Right lobe of liver (tissue), 6 donors: ENCODE results near the gene ZNF701. TPM values are rescaled to one million over a fixed set of nuclear protein-coding genes. Genes with fewer than 3 reads are reported as not detected.
"Not testable (repeated sequence)": the region's sequence is repeated elsewhere in the genome, so short reads cannot be mapped to it uniquely, and the experiment has no call there.

Experiments used
- ATAC-seq, 4 donors: fragments of 200-7000 bp; cut with Tn5 transposase; one replicate each; pipeline ENCODE4 v1.9.1; 2020; ENCODE audit warnings: mild to moderate bottlenecking in 4 of 4, moderate library complexity in 4 of 4
- DNase-seq, 3 donors: peaks; one replicate each; pipeline ENCODE4 v3.0.0-alpha.2; 2020
- H3K27ac ChIP-seq, 3 donors: fragments of 200-600 bp; one replicate each; pipeline ENCODE4 v1.8.0; 2022
- H3K27me3 ChIP-seq, 2 donors: fragments of 200-600 bp; one replicate each; pipeline ENCODE4 v1.8.0; 2022
- H3K36me3 ChIP-seq, 4 donors: fragments of 200-600 bp; sonication (generic) in 1 of 4; one replicate each; pipeline versions ENCODE4 v1.5.1 to v1.8.0; 2017 to 2022; ENCODE audit warnings: control low read depth in 1 of 4
- H3K4me1 ChIP-seq, 4 donors: fragments of 200-600 bp; sonication (generic) in 1 of 4; one replicate each; pipeline versions ENCODE4 v1.5.1 to v1.8.0; 2017 to 2022; ENCODE audit warnings: control low read depth in 1 of 4
- H3K4me3 ChIP-seq, 3 donors: fragments of 200-600 bp; one replicate each; pipeline ENCODE4 v1.8.0; 2022
- H3K9me3 ChIP-seq, 4 donors: fragments of 200-600 bp; sonication (generic) in 1 of 4; one replicate each; pipeline versions ENCODE4 v1.5.1 to v1.8.0; 2017 to 2022; ENCODE audit warnings: control low read depth in 1 of 4
- POLR2A ChIP-seq: fragments of 450-650 bp; IDR thresholded peaks from one replicate; pipeline ENCODE4 v1.6.1; 2017; ENCODE audit warnings: antibody characterized with exemption, mild to moderate bottlenecking
- WGBS: methylation state at CpG from one replicate; pipeline ENCODE4 v1.1.6; 2018; ENCODE audit warnings: low coverage, low lambda C conversion rate; ENCODE audit not compliant: insufficient coverage; ENCODE audit errors: missing lambda C conversion rate; 5-methylcytosine and 5-hydroxymethylcytosine counted together
- intact Hi-C, 2 donors: fragments of 100-400 bp; cut with DNase I; formaldehyde crosslinking; loops; one replicate each; pipeline versions ENCODE4 v1.11.2 to v1.14.1; 2022
- total RNA-seq, 6 experiments: library from RNA; depleted of rRNA in 2 of 6; stranded (reverse); fragments of >200 nt in 2 of 6; fragmentation: NEBNext Ultra II Directional in 3 of 6; extraction: Animal tissue kit (Norgen Biotek cat#: 25700) in 3 of 6; gene quantifications; one replicate each; pipeline versions ENCODE4 v1.1.0 to v1.2.4, GENCODE V29; 2016 to 2023
- TF ChIP-seq, protein P1 (sequence below), 4 donors: fragments of 200-600 bp in 3 of 4; fragments of 450-650 bp in 1 of 4; IDR thresholded peaks; one replicate each; pipeline versions ENCODE4 v1.5.1 to v1.8.0; 2016 to 2022; ENCODE audit warnings: antibody characterized with exemption in 4 of 4, mild to moderate bottlenecking in 2 of 4
- donor health status: DM: no; HTN: yes; CAD: no.
- donor health status: DM: no; HTN: no; CAD: no.
- donor health status: DM: no; HTN: no; CAD: no.
- donor health status: DM: no; HTN: yes; CAD: no.
- donor health status: DM: no; HTN: yes; CAD: no.

The ZNF701 gene
- total RNA-seq, 6 experiments from 2014 or later, result 2.5 to 6.4 (median 4.0) TPM

GRCh38 chr19:52536448-52536800 is 33.7 kb upstream of the ZNF701 start:
- Histone ChIP-seq H3K36me3 (peaks cover 0 to 9% (median 0%) of the 10 kb centered on the region in 4 donors), H3K4me3 (peak overlapping the region; percentile 23 to 37 (median 32)), H3K27ac (no peak overlapping the region), H3K9me3 (no peaks in the 10 kb centered on the region), H3K4me1 (no peaks in the 10 kb centered on the region), H3K27me3 (no peaks in the 10 kb centered on the region)
- DNase-seq (no peak), ATAC-seq (peak in 2 of 4 donors; percentile 13 to 47)
- WGBS, result 28% methylated on average over 17 of the region's 17 CpGs
- intact Hi-C loops, result no loop called here
- TF ChIP-seq POLR2A, result no peak

DNA sequence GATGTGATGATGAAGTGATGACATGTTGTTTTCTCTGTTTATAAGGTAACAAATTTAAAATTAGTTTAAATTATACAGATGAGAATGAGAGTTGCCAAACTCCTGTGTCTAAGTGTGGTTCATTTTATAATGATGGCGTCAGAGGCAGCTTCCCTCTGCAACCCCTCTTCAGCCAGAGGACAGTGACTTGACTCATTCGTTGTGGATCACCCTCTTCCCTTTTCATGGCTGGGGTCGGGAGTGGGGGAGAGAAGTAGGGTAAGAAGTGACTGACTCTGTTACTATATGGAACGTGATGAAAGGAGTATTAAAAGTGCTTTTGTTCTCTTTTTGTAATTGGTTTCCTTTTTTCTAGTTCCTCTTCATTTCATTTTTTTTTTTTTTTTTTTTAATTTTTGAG is 31.3 kb upstream of the ZNF701 start:
- H3K36me3 ChIP-seq, H3K27ac ChIP-seq, H3K4me1 ChIP-seq, intact Hi-C loops, H3K27me3 ChIP-seq, H3K9me3 ChIP-seq, H3K4me3 ChIP-seq, ATAC-seq, DNase-seq: not testable (repeated sequence)
- WGBS, result 52% methylated on average over 3 of the region's 4 CpGs

GRCh38 chr19:52541176-52541575 is 28.9 kb upstream of the ZNF701 start:
- H3K4me1 ChIP-seq, ATAC-seq, H3K27ac ChIP-seq, intact Hi-C loops, H3K4me3 ChIP-seq, H3K27me3 ChIP-seq, H3K9me3 ChIP-seq, DNase-seq: not testable (repeated sequence)
- H3K36me3 ChIP-seq, result peaks cover 0 to 15% (median 9%) of the 10 kb centered on the region in 4 donors
- WGBS, result 97% methylated on average over 5 of the region's 5 CpGs

GRCh38 chr19:52541608-52542007 is 28.5 kb upstream of the ZNF701 start:
- intact Hi-C loops, result no loop called here
- no peaks in the 10 kb centered on the region for H3K4me1 ChIP-seq
- H3K27ac ChIP-seq, result no peak overlapping the region
- H3K9me3 ChIP-seq, result no peaks in the 10 kb centered on the region
- DNase-seq, result no peak
- no peaks in the 10 kb centered on the region for H3K27me3 ChIP-seq
- TF ChIP-seq POLR2A, result no peak
- TF ChIP-seq, protein P1, sequence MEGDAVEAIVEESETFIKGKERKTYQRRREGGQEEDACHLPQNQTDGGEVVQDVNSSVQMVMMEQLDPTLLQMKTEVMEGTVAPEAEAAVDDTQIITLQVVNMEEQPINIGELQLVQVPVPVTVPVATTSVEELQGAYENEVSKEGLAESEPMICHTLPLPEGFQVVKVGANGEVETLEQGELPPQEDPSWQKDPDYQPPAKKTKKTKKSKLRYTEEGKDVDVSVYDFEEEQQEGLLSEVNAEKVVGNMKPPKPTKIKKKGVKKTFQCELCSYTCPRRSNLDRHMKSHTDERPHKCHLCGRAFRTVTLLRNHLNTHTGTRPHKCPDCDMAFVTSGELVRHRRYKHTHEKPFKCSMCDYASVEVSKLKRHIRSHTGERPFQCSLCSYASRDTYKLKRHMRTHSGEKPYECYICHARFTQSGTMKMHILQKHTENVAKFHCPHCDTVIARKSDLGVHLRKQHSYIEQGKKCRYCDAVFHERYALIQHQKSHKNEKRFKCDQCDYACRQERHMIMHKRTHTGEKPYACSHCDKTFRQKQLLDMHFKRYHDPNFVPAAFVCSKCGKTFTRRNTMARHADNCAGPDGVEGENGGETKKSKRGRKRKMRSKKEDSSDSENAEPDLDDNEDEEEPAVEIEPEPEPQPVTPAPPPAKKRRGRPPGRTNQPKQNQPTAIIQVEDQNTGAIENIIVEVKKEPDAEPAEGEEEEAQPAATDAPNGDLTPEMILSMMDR (IDR thresholded peaks at IDR 0.05), result no peak
- no peak for ATAC-seq
- peaks cover 0 to 15% (median 9%) of the 10 kb centered on the region in 4 donors for H3K36me3 ChIP-seq
- no peak overlapping the region for H3K4me3 ChIP-seq
- 85% methylated on average over 5 of the region's 5 CpGs for WGBS

GRCh38 chr19:52542541-52542940 is 27.5 kb upstream of the ZNF701 start:
- 64% methylated on average over 6 of the region's 6 CpGs for WGBS
- DNase-seq, H3K27ac ChIP-seq, H3K4me3 ChIP-seq, H3K4me1 ChIP-seq, ATAC-seq, H3K27me3 ChIP-seq, H3K9me3 ChIP-seq, intact Hi-C loops: not testable (repeated sequence)
- peaks cover 0 to 24% (median 12%) of the 10 kb centered on the region in 4 donors for H3K36me3 ChIP-seq

DNA sequence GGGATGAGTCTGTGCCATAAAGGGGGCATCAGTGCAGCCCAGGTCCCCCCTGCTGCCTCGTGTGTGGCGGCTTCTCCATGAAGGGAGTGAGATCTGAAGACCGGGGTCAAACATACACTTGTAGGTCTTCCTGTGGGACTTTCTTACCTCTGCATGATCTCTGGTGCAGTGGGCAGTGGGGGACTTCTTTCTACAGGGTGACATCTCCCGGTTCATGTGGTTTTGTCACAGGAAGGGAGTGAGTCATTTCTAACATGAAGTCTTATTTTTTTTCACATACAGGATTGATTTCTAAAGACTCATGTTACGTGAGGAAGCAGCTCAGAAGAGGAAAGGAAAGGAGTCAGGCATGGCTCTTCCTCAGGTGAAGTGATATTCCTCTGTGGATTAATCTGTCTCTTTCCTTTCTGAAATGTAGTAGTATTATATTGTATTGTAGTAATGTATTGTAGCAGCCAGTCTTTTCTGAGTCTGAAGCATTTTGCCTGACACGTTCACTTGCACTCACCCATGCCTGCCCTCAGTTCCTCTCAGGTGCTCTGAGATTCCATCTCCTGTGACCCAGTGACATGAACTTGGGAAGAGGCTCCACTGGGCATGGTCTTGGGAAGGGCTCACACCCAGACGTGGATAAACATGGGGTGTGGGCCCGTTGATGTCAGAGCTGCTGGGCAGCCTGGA is 27.0 kb upstream of the ZNF701 start:
- H3K27me3 ChIP-seq, result no peaks in the 10 kb centered on the region
- intact Hi-C loops, result no loop called here
- H3K9me3 ChIP-seq, result peaks cover 0 to 7% (median 0%) of the 10 kb centered on the region in 4 donors
- DNase-seq, result no peak
- no peak overlapping the region for H3K27ac ChIP-seq
- peaks cover 0 to 28% (median 16%) of the 10 kb centered on the region in 4 donors for H3K36me3 ChIP-seq
- no peaks in the 10 kb centered on the region for H3K4me1 ChIP-seq
- no peak overlapping the region for H3K4me3 ChIP-seq
- WGBS, result 77% methylated on average over 6 of the region's 8 CpGs
- TF ChIP-seq, protein P1 (IDR thresholded peaks at IDR 0.05), result no peak
- no peak for TF ChIP-seq POLR2A
- no peak for ATAC-seq
